NOMO-1 (cell line): ENCODE measurements around the gene NAA80.
A peak's percentile ranks its signal among the peaks of the same experiment; 100 is the strongest.

ENCODE experiments used
- DNase-seq, 2 experiments: peaks; one replicate each; lab custom pipeline; 2025; ENCODE audit not compliant: unreplicated experiment in 2 of 2; lab: John Stamatoyannopoulos, UW

NAA80 gene

GRCh38 chr3:50331364-50331907, 32.2 kb upstream of the NAA80 start:
- DNase-seq: no peak

GRCh38 chr3:50330330-50330729, 31.1 kb upstream of the NAA80 start:
- no peak for DNase-seq

- peak; percentile 94 for DNase-seq
Measured at GRCh38 chr3:50327943-50328691, 28.9 kb upstream of the NAA80 start, which contains the start of gene TUSC2. TUSC2 (minus strand) TSS chr3:50328223; CDS start chr3:50328099, 124 bp downstream.

GRCh38 chr3:50327129-50327528, 27.9 kb upstream of the NAA80 start:
- no peak for DNase-seq

- no peak for DNase-seq
Measured at GRCh38 chr3:50326182-50326541, 27.0 kb upstream of the NAA80 start.

- DNase-seq: no peak
Measured at GRCh38 chr3:50325497-50326181, 26.4 kb upstream of the NAA80 start.

- DNase-seq: no peak
Measured at GRCh38 chr3:50325113-50325480, 25.9 kb upstream of the NAA80 start.

- DNase-seq: peak; percentile 4 to 52
Measured at GRCh38 chr3:50324351-50325112, 25.3 kb upstream of the NAA80 start.

GRCh38 chr3:50323614-50324199, 24.5 kb upstream of the NAA80 start:
- no peak for DNase-seq

GRCh38 chr3:50323092-50323600, 23.9 kb upstream of the NAA80 start:
- DNase-seq: no peak

- DNase-seq: no peak
Measured at GRCh38 chr3:50322386-50323091, 23.3 kb upstream of the NAA80 start, which contains the start of gene HYAL2. HYAL2 (minus strand) TSS chr3:50322745; CDS start chr3:50320489, 2,256 bp downstream.

GRCh38 chr3:50322115-50322385, 22.8 kb upstream of the NAA80 start:
- DNase-seq: no peak

- peak; percentile 84 to 90 for DNase-seq
Measured at GRCh38 chr3:50321336-50322114, 22.3 kb upstream of the NAA80 start.

GRCh38 chr3:50320853-50321335, 21.7 kb upstream of the NAA80 start:
- peak; percentile 43 to 49 for DNase-seq

- no peak for DNase-seq
Measured at GRCh38 chr3:50319894-50320625, 20.9 kb upstream of the NAA80 start.

- DNase-seq: no peak
Measured at GRCh38 chr3:50319181-50319893, 20.1 kb upstream of the NAA80 start.

- no peak for DNase-seq
Measured at GRCh38 chr3:50318615-50319014, 19.4 kb upstream of the NAA80 start.

GRCh38 chr3:50318163-50318562, 19.0 kb upstream of the NAA80 start:
- DNase-seq: no peak
